ENCODE data around the gene TMC8.
"Not testable (repeated sequence)": the region's sequence is repeated elsewhere in the genome, so short reads cannot be mapped to it uniquely, and the experiment has no call there.

The TMC8 gene

GRCh38 chr17:78137392-78138203 is 7.0 kb downstream of the TMC8 start:
- DNase-seq: no peak

- DNase-seq: no peak
Observed at GRCh38 chr17:78138204-78139060, 7.9 kb downstream of the TMC8 start.

- not testable (repeated sequence) for DNase-seq
Observed at GRCh38 chr17:78139861-78140168, 9.2 kb downstream of the TMC8 start.

GRCh38 chr17:78140169-78141051 is 9.8 kb downstream of the TMC8 start:
- peak; percentile 19 to 94 for DNase-seq

- DNase-seq: no peak
Observed at GRCh38 chr17:78141437-78142118, 11.0 kb downstream of the TMC8 start.

- DNase-seq: no peak
Observed at GRCh38 chr17:78142119-78142861, 11.7 kb downstream of the TMC8 start.

- DNase-seq: no peak
Observed at GRCh38 chr17:78143214-78144146, 12.9 kb downstream of the TMC8 start.

- DNase-seq: peak; percentile 28 to 50
Observed at GRCh38 chr17:78144147-78144719, 13.7 kb downstream of the TMC8 start.

GRCh38 chr17:78144736-78145641 is 14.4 kb downstream of the TMC8 start:
- no peak for DNase-seq

GRCh38 chr17:78146471-78146869 is 15.9 kb downstream of the TMC8 start:
- DNase-seq: no peak

- DNase-seq: no peak
Observed at GRCh38 chr17:78146881-78147280, 16.3 kb downstream of the TMC8 start.

GRCh38 chr17:78147315-78147998 is 16.9 kb downstream of the TMC8 start:
- DNase-seq: no peak

GRCh38 chr17:78148286-78149016 is 17.9 kb downstream of the TMC8 start:
- no peak for DNase-seq

GRCh38 chr17:78151514-78152008 is 21.0 kb downstream of the TMC8 start:
- DNase-seq: no peak

GRCh38 chr17:78154903-78155811 is 24.6 kb downstream of the TMC8 start:
- DNase-seq: no peak

- peak in 1 of 2 donors; percentile 65 for DNase-seq
Observed at GRCh38 chr17:78159575-78160158, 29.1 kb downstream of the TMC8 start.

All from bone marrow (tissue), 2 donors.